ENCODE results near the gene CCNT2.
"Not testable (repeated sequence)": the region's sequence is repeated elsewhere in the genome, so short reads cannot be mapped to it uniquely, and the experiment has no call there.

Gene CCNT2

DNA sequence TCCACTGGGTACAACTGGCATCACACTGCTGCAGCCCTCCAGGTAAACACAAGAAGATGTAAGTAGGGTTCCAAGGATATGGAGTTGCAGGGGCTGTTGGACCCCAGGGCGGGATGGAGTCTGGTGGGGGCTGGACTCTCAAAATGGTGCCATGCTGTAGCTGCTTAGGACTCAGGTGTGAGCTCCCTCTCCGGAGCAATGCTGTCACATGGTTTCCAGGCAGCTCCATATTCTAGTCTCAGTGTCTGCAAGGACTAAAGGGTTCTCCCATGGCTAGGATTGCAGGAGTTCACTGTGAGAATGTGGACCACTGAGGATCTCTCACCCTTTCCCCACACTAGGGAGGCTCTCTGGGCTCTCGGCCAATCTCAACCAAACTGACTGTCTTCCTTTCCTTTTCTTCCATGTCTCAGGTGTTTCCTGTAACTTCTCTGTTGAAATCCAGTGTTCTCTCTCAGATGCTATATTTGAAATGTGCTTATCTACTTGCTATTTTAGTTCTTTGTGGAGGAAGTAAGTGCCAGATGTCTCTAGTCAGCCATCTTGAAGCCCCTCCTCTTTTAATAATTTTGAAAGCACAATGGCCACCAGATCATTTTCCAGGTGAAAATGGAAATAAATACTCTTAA is 57.6 kb downstream of the CCNT2 start:
- no peak for DNase-seq

DNA sequence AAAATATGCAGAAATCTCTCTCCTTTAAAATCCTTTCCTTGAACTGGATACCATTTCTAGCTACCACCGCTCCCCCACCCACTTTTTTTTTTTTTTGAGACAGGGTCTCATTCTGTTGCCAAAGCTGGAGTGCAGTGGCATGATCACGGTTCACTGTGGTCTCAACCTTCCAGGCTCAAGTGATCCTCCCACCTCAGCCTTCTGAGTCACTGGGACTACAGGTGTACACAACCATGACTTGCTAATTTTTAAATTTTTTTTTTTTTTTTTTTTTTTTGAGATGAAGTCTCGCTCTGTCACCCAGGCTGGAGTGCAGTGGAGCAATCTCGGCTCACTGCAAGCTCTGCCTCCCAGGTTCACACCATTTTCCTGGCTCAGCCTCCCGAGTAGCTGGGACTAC is 58.5 kb downstream of the CCNT2 start:
- DNase-seq: not testable (repeated sequence)

DNA sequence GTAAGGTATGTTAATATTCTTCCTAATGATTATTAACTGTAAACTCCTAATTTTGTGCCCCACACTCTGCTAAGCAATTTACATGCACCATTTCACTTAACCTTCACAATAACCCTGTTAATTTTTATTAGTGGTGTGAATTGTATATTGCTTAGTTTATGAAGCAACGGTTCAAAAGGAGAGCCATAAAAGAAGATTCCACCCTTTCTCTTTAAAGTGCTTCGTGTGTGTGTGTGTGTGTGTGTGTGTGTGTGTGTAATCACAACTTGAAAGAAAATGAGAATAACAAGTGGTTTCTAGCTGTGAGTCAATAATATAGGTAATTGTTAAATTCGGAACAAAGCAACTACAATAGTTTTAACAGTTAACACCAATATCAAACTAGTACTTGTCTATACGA is 60.6 kb downstream of the CCNT2 start:
- DNase-seq: no peak

DNA sequence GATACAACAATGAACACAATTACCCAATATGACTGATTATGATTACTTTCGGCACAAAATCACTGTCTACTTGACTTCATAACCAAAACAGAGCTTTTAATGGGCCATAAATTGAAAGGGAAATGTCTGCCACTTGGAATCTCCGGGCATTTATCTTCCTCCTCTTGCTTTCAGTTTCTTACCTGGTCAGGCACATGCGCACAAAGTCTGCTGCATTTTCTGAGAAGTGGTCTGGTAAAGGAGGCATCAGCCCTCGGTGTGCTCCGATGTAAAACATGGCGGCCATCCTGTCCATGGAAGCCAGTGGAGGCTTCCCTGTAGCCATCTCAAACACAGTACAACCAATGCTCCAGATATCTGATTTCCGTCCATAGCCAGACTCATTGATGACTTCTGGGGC is 62.0 kb downstream of the CCNT2 start:
- DNase-seq: no peak

DNA sequence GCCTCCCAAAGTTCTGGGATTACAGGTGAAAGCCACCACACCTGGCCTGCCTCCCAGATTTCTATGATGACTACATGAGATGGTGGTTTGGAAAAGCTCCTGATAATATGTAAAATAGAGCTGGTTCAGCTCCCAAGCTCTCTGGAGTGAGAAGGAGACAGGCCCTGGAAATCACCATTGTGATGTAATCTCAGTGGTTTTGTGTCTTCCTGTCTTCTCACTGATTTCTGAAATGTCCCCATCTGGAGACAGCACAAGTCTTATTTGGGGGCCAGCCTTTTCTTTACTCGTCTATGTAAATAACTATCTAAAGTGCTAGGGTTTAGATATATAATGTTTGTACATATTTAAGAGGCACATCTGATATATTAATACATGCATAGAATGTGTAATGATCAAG is 64.0 kb downstream of the CCNT2 start:
- DNase-seq: no peak

DNA sequence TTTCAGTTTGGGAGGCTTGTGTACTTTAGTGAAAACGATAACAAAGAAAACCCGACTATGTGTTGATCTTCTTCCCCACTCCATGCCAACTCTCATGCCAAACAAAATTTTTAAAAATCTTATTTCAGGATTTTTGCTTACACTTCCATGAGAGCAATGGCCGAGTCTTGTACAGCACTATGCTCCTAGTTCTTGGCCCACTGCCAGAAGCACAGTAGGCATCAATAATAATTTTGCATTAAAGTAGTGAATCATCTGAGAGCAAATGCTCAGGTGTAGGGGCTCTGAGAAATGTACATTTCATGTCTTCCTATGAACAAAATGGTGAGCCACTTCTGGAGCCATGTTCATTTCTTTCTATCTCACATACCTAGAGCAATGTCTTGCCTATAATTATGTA is 66.4 kb downstream of the CCNT2 start:
- no peak for DNase-seq

DNA sequence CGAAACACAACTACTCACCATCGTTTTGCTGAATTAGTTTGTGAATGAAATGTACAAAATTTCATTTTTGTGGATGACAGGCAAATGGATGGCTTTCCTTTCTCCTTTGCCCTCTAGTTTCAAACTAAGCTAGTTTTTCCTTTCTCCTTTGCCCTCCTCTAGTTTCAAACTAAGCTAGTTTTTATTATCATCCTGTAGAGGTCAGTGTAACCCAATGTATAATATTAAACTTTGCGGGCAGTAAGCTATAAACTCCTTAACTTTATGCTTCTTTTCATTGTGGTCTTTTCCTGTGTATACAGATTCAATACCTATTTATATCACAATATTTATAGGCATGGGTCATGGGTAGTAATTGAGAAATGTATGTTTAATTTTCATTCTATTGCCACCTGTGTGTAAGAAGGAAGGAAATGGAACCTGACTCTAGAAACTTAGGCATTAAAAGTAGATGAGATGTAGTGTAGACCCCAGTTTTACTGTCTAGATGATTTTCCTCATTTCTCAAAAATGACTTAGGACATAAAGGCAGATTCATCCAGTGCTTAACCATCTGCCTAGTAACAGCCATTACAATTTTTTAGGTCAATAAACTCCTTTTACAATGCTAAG is 70.5 kb downstream of the CCNT2 start:
- DNase-seq: no peak

DNA sequence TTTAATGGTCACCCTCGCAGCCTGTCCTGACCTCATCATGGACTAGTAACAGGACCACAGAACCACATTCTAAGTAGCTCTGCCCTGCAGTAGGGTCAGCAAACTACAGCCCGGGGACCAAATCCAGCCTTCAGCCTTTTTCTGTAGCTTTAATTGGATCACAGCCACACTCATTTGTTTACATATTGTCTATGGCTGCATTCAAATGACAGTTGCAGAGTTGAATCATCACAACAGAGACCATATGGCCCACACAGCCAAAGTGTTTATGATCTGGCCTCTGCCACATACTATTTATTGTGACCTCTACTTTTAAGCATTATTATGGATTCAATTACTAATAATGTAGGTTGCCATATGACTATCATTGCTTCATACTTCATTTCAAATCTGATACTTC is 80.9 kb downstream of the CCNT2 start:
- no peak for DNase-seq

DNA sequence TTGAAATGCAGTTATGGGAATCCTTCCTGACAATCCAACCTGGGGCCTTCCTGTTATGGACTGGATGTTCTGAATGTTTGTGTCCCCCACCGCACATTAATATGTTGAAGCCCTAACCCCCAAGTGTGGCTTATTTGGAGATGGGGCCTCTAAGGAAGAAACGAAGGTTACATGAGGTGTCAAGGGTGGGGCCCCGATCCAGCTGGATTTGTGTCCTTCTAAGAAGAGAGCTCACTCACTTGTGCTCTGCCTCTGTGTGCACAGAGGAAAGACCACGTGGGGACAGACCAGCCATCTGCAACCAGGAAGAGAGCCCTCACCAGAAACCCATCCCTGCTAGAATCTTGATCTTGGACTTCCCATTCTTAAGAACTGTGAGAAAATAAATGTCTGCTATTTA is 84.2 kb downstream of the CCNT2 start:
- DNase-seq: no peak

DNA sequence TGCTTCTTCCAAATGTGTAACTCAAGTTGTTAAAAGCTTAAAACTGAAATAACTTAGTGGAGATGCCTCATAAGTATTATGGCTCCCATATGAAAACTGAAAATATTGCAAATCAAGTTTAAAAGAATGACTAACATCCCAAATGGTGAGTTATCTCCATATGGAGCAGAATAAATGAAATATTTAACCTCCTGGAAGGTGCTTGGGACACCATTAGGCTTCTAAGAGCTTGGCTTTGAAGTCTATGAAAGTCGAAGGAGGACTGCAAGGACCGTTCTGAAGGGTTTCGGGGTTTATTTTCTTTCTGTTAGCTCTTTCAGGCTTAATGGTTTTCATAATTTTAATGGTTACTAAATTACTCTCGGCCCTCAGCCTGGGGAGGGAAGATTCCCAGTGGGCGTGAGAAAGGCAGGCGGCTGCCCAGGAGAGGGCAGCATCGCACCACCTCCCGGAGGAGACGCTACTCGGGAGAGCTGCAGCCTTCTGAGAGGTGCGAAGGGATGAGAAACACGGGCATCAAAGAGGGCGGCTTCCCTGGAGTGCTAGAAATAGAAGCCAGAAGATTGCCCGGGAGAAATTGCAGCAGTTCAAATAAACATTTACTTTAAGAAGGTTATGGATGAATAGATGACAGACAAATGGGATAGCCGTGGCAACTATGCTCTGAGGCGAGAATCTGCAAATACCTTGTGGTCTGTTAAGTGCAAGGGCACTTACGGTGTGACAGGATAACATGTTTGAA is 85.6 kb downstream of the CCNT2 start:
- peak; percentile 49 for DNase-seq

DNA sequence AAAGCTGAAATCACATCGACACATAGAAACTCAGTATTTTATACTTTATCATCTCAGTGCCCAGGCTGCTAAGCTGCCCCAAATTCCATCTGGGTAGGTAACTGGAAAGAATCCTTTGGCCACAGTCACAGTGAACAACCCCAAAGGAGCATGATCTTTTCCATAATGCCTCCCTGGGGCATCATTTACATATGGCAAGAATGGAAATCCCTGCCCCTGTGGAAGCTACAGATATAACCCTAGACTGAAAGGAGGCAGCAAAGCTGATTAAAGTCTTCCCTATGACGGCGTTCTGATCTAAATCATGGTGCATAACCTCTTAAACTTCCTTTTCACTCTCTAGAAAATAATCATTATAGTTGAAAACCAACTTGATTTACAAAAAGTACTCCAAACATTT is 87.1 kb downstream of the CCNT2 start:
- DNase-seq: no peak
